Testis (tissue), 2 donors: Measurements from ENCODE around the gene ELMO3.

Source experiments
- CTCF ChIP-seq, 3 experiments: fragments of 450-650 bp in 2 of 3; fragments of 200-600 bp in 1 of 3; sonication (generic) in 1 of 3; IDR thresholded peaks; one replicate each; pipeline ENCODE4 v1.5.1; 2016 to 2019; ENCODE audit warnings: antibody characterized with exemption in 3 of 3, mild to moderate bottlenecking in 2 of 3, moderate library complexity in 1 of 3
- POLR2A ChIP-seq: fragments of 450-650 bp; IDR thresholded peaks from one replicate; pipeline ENCODE4 v1.6.1; 2017; ENCODE audit warnings: antibody characterized with exemption, mild to moderate bottlenecking, moderate library complexity

DNA sequence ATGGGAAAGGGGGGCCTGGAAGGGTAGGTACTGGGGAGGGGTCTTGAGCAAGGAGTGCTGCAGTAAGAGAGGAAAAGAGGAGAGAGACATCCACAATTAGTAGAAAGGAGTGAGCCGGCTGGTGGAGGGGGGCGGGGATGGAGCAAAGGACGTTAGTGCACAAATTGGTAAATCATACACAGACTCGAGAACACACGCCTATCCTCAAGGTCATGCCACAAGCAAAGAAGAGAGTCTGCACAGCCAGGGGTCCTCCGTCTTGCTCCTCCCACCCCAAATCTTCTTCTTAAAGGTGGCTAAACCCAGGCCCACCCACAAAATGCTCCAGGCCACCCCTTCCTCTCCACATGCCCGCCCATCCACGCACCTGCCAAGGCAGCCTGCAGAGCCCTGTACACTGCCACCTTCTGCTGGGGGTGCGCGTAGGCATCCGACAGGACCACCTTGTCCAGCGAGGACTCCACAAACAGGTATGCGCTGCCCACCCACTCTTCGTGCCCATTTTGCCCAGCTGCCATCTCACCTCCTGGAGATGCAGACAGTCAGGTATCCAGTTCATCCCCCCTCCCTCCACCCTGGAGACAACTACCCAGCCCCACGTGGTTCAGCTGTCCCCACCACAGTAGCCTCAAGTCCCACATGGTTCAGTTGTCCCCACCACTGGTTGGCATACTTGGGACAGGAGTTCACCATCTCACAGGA, 42.6 kb upstream of the ELMO3 start:
- no peak for TF ChIP-seq CTCF (IDR thresholded peaks at IDR 0.05)
- TF ChIP-seq POLR2A, result no peak
